Panc1 (cell line): ENCODE results near the gene NTSR2. TPM values are rescaled to one million over a fixed set of nuclear protein-coding genes. Genes with fewer than 3 reads are reported as not detected.

Source experiments
- ATAC-seq: fragments of 200-7000 bp; cut with Tn5 transposase; 2 replicates; pipeline ENCODE4 v1.9.1; 2020; ENCODE audit warnings: mild to moderate bottlenecking, moderate library complexity
- BruUV-seq: library from RNA; stranded (reverse); fragments of 400-500 nt; replicated peaks from 2 replicates; lab custom pipeline; 2021; lab: Mats Ljungman, UMichigan
- CTCF ChIA-PET: fragments of 300-600 bp; sonication (Branson Sonifier 250); formaldehyde crosslinking; loops from one replicate; lab custom pipeline; 2022; ENCODE audit warnings: antibody characterized with exemption; lab: Charles Lee
- POLR2A ChIA-PET: fragments of 300-600 bp; sonication (Branson Sonifier 250); formaldehyde crosslinking; loops from one replicate; lab custom pipeline; 2022; ENCODE audit warnings: antibody characterized with exemption; lab: Charles Lee
- DNase-seq: peaks from one replicate; pipeline ENCODE4 v3.0.0-alpha.2; 2010; ENCODE audit warnings: low read depth, low spot score
- H3K27ac ChIP-seq: 2 replicates; pipeline ENCODE4 v1.5.1; 2011; ENCODE audit warnings: mild to moderate bottlenecking, low read length, inconsistent platforms
- H3K27me3 ChIP-seq: fragments of 200-500 bp; sonication (Bioruptor generic); 2 replicates; pipeline ENCODE4 v1.6.0; 2014; ENCODE audit warnings: low read length, inconsistent platforms; ENCODE audit not compliant: control insufficient read depth, insufficient read depth
- H3K36me3 ChIP-seq: fragments of 200-500 bp; sonication (Bioruptor generic); 2 replicates; pipeline ENCODE4 v1.5.1; 2014; ENCODE audit warnings: inconsistent platforms, mild to moderate bottlenecking, low read length, moderate library complexity; ENCODE audit not compliant: control insufficient read depth, insufficient read depth
- H3K4me1 ChIP-seq: 2 replicates; pipeline ENCODE4 v1.5.1; 2011; ENCODE audit warnings: inconsistent platforms, mild to moderate bottlenecking, low read length, moderate library complexity; ENCODE audit not compliant: control insufficient read depth, insufficient read depth
- H3K4me3 ChIP-seq, 2 experiments: 2 replicates each; pipeline ENCODE4 v1.5.1; 2011 to 2012; ENCODE audit warnings: low read depth in 2 of 2, low read length in 2 of 2, mild to moderate bottlenecking in 2 of 2, inconsistent platforms in 1 of 2, moderate library complexity in 1 of 2
- H3K9me3 ChIP-seq: fragments of 200-500 bp; sonication (Bioruptor generic); 2 replicates; pipeline ENCODE4 v1.5.1; 2014; ENCODE audit warnings: low read depth, mild to moderate bottlenecking, inconsistent platforms, low read length, moderate library complexity; ENCODE audit not compliant: control insufficient read depth, insufficient read depth
- CTCF ChIP-seq: fragments of 450-650 bp; IDR thresholded peaks from 2 replicates; pipeline ENCODE4 v1.5.1; 2017; ENCODE audit warnings: mild to moderate bottlenecking
- POLR2AphosphoS5 ChIP-seq: IDR thresholded peaks from 2 replicates; pipeline ENCODE4 v1.6.1; 2012; ENCODE audit warnings: mild to moderate bottlenecking, low read depth, low read length, moderate library complexity
- REST ChIP-seq, 2 experiments: IDR thresholded peaks; 2 replicates each; pipeline ENCODE4 v1.6.1; 2011 to 2012; ENCODE audit warnings: low read depth in 2 of 2, control low read depth in 1 of 2, low read length in 1 of 2, mild to moderate bottlenecking in 1 of 2, moderate library complexity in 1 of 2; ENCODE audit not compliant: insufficient read depth in 1 of 2
- SIN3A ChIP-seq: IDR thresholded peaks from 2 replicates; pipeline ENCODE4 v1.6.1; 2012; ENCODE audit warnings: low read depth, mild to moderate bottlenecking, low read length, moderate library complexity, borderline replicate concordance; ENCODE audit not compliant: insufficient read depth
- TCF7L2 ChIP-seq: IDR thresholded peaks from 2 replicates; pipeline ENCODE4 v1.6.1; 2011; ENCODE audit warnings: mild to moderate bottlenecking, low read depth, low read length, inconsistent platforms
- in situ Hi-C: cut with HindIII; loops from 2 replicates; pipeline ENCODE4 v1.10.0; 2016; ENCODE audit warnings: low sequenced_read_pairs, low pct_unique_long_range_greater_than_20kb
- intact Hi-C: fragments of 100-400 bp; cut with micrococcal nuclease; formaldehyde crosslinking; loops from one replicate; pipeline ENCODE4 v1.10.0; 2022; ENCODE audit not compliant: unreplicated experiment
- total RNA-seq: library from RNA; stranded (reverse); gene quantifications from one replicate; pipeline ENCODE4 v1.2.1, GENCODE V29; 2021; ENCODE audit not compliant: unreplicated experiment

Gene NTSR2
- total RNA-seq, 1 experiment from 2014 or later, result 0.15 TPM

GRCh38 chr2:11617984-11618707 lies 51.8 kb downstream of the NTSR2 start:
- no peak for DNase-seq
- H3K4me1 ChIP-seq, result no peaks in the 10 kb centered on the region
- intact Hi-C loops, result no loop called here
- no peak overlapping the region for H3K27ac ChIP-seq
- in situ Hi-C loops, result no loop called here
- peak; percentile 59 for ATAC-seq
- POLR2A ChIA-PET, result no interaction called here
- TF ChIP-seq CTCF, result no peak
- no peak for TF ChIP-seq POLR2AphosphoS5
- TF ChIP-seq SIN3A, result no peak
- TF ChIP-seq REST (IDR thresholded peaks at IDR 0.05; ENCODE audit: insufficient read depth in 1 of 2, low read depth in 2 of 2, low read length in 1 of 2), result no peak
- TF ChIP-seq TCF7L2, result no peak
- no peaks in the 10 kb centered on the region for H3K27me3 ChIP-seq
- H3K9me3 ChIP-seq, result no peaks in the 10 kb centered on the region
- H3K4me3 ChIP-seq, result no peak overlapping the region
- H3K36me3 ChIP-seq, result no peaks in the 10 kb centered on the region
- CTCF ChIA-PET, result no interaction called here
- no TSS peak for BruUV-seq

GRCh38 chr2:11617527-11617926 lies 52.5 kb downstream of the NTSR2 start:
- Histone ChIP-seq H3K9me3 (no peaks in the 10 kb centered on the region), H3K36me3 (no peaks in the 10 kb centered on the region), H3K4me3 (no peak overlapping the region), H3K27ac (no peak overlapping the region), H3K4me1 (no peaks in the 10 kb centered on the region), H3K27me3 (no peaks in the 10 kb centered on the region)
- CTCF ChIA-PET, result no interaction called here
- in situ Hi-C loops (no loop called here), intact Hi-C loops (no loop called here)
- ATAC-seq (no peak), DNase-seq (no peak)
- POLR2A ChIA-PET, result no interaction called here
- TF ChIP-seq POLR2AphosphoS5 (no peak), TCF7L2 (no peak), SIN3A (no peak), CTCF (no peak), REST (IDR thresholded peaks at IDR 0.05; ENCODE audit: insufficient read depth in 1 of 2, low read depth in 2 of 2, low read length in 1 of 2) (no peak)
- no TSS peak for BruUV-seq
